ENCODE measurements around the gene MYL9. TPM values are rescaled to one million over a fixed set of nuclear protein-coding genes. Genes with fewer than 3 reads are reported as not detected.

Gene MYL9
- total RNA-seq, 4 donors from 2014 or later = 56.8 to 175 (median 111) TPM

- TF ChIP-seq, protein P1, sequence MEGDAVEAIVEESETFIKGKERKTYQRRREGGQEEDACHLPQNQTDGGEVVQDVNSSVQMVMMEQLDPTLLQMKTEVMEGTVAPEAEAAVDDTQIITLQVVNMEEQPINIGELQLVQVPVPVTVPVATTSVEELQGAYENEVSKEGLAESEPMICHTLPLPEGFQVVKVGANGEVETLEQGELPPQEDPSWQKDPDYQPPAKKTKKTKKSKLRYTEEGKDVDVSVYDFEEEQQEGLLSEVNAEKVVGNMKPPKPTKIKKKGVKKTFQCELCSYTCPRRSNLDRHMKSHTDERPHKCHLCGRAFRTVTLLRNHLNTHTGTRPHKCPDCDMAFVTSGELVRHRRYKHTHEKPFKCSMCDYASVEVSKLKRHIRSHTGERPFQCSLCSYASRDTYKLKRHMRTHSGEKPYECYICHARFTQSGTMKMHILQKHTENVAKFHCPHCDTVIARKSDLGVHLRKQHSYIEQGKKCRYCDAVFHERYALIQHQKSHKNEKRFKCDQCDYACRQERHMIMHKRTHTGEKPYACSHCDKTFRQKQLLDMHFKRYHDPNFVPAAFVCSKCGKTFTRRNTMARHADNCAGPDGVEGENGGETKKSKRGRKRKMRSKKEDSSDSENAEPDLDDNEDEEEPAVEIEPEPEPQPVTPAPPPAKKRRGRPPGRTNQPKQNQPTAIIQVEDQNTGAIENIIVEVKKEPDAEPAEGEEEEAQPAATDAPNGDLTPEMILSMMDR (IDR thresholded peaks at IDR 0.05; ENCODE audit: low read depth) = no peak
Observed at GRCh38 chr20:36527331-36528125, 13.8 kb upstream of the MYL9 start.

- TF ChIP-seq, protein P1 (IDR thresholded peaks at IDR 0.05; ENCODE audit: low read depth) = no peak
Observed at GRCh38 chr20:36528176-36528874, 13.0 kb upstream of the MYL9 start.

GRCh38 chr20:36528875-36529417, 12.4 kb upstream of the MYL9 start:
- TF ChIP-seq, protein P1 (IDR thresholded peaks at IDR 0.05; ENCODE audit: low read depth) = no peak

GRCh38 chr20:36532388-36532787, 8.9 kb upstream of the MYL9 start:
- TF ChIP-seq, protein P1 (IDR thresholded peaks at IDR 0.05; ENCODE audit: low read depth) = no peak

- TF ChIP-seq, protein P1 (IDR thresholded peaks at IDR 0.05; ENCODE audit: low read depth) = no peak
Observed at GRCh38 chr20:36532822-36533221, 8.5 kb upstream of the MYL9 start.

GRCh38 chr20:36538026-36538722, 3.1 kb upstream of the MYL9 start:
- TF ChIP-seq, protein P1 (IDR thresholded peaks at IDR 0.05; ENCODE audit: low read depth) = no peak

Measured in subcutaneous adipose tissue (tissue), 4 donors.